GM19023 (cell line): Measurements from ENCODE around the gene FBXO15.

Experiments used
- ATAC-seq: cut with Tn5 transposase; IDR thresholded peaks from one replicate; pipeline ENCODE4 v1.9.1; 2021; ENCODE audit warnings: mild to moderate bottlenecking, moderate library complexity; ENCODE audit not compliant: unreplicated experiment

FBXO15 gene

DNA sequence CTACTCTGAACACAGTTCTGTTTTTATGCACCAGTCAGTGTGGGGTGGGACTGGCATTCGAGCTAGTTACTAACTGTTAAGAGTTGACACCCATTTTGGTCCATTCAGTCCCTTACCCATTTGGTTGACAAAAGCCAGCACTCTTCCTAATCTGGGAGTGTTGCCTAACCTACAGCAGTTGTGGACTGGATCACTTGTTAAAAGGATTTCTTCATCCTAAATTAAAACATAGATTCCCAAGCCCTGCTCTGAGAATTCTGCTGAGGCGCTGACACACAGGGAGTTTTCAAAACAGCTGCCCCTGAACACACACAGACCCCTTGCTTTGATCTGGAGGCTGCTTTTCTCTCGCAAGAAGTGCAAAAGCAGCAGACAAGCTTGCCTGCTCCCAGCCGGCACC, 7.1 kb upstream of the FBXO15 start:
- ATAC-seq: no peak

DNA sequence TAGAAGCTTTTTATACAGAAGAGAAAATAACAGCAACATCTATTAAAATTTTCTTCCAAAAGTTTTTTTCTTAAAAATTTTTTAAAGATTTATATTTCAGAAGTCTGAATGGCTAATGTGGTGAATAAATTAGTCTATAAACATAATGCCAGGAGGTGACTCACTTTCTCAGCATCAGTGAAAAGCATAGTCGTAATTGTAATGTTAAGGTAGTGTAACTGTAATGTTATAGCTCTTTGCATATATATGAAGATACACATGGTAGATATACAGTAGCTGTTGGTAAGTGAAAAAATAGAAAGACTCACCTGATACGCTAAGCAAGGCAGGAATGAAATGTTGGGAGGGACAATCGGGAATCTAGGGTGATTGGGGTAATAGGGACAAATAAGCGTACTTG, 6.2 kb upstream of the FBXO15 start:
- no peak for ATAC-seq

DNA sequence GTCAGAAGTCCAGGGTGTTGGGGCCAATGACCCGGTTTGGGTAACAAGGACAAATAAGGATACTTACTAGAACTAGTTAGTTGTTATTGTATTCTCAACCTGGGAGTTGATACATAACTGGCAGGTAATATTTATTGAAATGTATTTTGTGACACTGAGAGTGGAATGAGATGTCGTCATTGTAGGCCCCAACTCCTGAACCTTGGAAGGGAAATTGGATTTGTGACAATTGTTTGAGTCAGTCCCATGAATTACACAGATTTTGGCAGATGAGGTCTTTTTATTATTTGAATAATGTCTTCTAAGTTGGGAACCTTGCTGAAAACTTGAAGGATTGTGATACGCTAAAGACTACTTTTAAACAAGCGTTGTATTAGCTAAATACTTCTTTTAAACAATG, 5.7 kb upstream of the FBXO15 start:
- no peak for ATAC-seq

DNA sequence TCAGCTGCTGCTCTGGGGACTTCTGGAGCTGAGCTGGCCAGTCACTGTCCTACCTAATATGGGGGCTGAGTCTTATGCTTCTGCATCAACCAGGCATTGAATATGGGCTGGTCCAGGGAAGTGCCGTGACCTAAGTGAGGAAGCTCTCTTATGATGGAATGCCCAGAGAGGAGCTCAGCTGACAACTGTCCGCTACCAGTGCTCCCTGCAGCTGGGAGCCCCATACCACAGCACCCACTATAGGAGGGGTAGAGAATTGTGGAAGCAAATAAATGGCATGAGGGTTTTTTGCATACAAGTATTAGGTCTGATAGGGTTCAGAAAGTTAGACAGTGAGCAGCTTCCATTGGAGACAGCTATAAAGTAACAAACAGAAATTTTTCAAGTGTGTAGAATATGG, 5.2 kb upstream of the FBXO15 start:
- ATAC-seq: no peak

DNA sequence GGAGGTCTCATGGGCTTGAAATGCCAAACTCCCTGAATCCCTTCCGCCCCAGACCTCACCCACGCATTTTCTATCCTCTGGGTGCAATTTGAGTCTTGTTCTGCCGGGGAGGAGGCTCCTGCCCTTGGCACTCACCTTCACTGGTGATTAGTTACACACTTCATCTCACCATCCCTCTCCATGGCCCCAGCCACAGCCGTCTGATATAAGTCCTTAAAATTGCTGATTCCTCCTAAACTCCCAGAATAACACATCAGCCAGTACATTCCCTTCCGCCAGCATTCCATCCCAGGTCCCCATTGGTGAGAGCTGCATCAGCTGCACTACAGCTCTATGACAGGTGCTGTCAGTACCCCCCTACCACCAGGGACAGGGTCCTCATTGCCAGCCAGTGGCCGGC, 4.6 kb upstream of the FBXO15 start:
- no peak for ATAC-seq

DNA sequence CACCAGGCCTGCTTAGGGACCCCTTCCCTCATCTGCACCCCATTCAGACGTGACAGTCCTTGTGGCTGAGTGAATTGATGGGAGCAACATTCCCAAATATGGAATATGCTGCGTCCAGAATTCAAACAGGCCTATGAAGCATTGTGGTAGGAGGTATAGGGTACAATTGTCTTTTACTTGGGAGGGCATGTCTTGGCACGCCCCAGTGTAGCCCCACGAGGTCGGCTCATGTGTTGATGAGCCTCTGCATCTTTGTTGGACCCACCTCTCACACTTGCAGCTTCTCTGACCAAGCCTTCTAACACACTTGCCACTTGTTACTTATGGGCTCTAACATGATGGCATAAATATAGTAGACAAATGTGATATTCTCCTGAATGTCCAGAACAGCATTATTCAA, 2.2 kb upstream of the FBXO15 start:
- no peak for ATAC-seq

DNA sequence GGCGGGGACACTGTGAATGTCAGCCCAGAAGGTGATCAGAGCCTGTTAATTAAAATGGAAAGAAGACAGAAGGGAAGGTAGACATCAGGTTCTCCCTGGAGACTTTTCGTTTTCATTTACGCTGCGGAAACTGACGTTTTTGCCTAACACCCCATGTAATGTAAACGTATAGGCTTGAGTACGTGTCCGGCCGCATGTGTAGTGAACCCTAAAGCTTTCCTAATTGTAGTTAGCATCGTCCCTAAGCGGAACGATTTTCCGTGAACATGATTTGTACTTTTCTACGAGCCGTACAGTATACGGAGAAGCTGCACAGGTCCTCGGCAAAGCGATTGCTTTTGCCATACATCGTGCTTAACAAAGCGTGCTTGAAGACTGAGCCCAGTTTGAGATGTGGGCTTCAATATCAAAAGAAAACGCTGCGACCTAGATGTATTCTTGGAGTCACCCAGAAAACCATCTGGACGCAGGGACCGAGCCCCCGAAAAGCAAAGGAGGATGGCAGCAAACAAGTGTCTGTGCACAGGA, 973 bp upstream of the FBXO15 start:
- ATAC-seq: peak; percentile 13

DNA sequence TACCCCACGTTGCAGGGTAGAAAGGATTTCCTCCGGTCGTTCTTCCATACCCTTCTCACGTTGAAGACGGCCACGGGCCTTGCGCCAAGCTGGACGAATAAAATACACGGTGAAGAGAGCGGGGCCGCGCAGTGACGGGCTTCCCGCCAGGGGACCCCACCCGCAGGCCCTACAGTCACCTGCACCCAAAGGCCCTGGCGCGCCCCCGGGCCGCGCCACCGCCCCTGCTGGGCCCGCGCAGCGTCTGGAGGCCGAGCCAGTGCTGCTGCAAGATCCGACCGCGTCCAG, 199 bp downstream of the FBXO15 start:
- ATAC-seq: no peak

DNA sequence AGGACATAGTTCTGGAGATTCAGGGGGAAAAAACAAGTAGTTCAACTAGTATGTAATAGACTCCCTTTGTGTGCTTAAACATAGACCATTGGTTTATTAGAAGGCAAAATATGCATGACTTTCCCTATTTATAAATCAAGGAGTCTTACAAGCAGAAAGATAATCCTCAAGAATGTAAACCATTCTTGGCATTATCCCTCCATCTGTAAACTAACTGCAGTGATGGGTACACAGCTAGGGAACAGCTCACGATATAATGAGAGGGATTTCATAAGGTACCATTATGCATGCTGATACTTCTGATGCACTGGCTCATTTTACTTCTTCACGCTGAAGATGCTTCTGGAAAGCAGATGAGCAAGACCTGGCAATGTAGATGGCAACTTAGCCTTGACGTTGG, 878 bp downstream of the FBXO15 start:
- ATAC-seq: no peak

DNA sequence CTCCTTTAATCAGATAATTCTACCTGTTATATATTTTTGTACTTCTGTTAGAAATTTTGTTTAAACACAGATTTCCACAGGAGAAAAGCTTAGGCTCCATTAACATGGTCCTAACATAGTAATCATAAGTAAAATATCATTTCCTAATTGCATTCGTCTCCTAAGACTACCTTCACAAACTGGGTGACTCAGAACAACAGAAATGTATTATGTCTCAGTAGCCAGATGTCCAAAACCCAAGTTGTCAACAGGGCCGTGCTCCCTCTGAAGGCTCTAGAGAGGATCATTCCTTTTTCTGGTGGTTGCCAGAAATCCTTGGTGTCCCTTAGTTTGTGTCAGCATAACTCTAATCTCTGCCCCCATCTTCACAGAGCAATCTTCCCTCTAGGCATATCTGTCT, 5.4 kb downstream of the FBXO15 start:
- no peak for ATAC-seq

DNA sequence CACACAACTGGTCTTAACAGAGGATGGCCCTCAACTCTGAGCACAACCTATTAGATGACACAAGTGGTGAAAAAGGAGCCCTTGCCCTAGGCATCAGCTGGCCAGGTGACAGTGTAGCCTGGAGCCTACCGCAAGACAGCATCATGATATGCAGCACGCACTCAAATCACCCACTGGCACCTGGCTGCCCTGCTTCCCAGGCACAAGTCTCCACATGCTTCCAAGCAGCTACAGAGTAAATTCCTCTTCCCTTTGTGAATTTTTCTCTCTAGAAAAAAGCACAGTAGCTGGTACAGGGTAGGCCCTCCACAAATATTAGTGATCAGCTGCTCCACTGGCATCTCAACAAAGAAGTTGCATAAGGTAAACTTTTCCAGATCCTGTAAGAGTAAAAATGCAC, 6.0 kb downstream of the FBXO15 start:
- ATAC-seq: no peak

DNA sequence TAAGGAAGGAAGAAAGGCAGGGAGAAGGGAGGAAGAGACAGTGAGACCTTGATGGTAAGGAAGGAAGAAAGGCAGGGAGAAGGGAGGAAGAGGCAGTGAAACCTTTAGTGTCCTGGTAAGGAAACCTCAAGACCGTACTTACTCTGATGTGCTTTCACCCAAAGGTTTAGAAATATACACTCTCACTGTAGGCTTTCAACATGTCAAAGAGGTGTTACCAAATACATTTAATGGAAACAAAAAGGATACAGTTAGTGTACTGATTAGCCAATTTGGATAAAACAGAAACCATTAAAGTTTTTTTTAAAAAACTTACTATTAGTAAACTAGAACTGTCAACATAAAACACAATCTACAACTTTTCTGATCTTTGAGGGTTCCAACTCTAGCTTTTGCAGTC, 7.1 kb downstream of the FBXO15 start:
- ATAC-seq: no peak

DNA sequence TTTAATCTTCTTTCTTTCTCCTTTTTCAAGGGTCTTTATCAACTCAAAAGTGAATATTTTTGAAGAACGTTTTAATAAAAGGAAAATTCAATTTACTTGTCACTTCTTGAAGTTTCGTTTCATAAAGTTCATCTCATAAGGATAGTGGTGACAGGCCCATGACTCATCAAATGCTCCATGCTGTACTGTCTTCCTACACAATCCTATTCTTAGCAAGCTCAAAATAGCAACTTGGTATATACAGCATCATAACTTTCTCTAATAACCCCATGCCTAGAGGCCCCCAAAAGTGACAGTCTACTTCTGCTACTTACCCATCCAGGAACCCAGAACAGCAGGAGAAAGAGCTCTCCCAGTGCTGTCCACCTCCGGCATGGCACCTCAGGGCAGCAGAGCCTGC, 7.7 kb downstream of the FBXO15 start:
- peak; percentile 56 for ATAC-seq

DNA sequence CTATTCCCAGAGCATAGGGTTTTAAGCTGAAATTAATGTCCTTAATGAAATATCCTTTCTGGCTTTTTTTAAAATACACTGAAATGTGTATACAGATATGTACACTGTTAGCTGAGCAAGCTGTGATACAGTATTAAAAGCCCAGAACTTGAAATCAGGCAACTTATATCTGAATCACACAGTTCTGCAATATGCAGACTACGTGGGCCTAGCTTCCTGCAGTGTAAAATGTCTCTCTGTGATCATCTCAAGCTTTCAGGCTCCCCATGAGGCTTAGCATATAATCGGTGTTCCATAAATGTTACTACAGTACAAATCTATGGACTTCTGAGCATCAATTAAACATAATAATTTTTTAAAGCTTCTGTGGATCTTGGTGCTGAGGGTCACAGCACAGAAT, 8.2 kb downstream of the FBXO15 start:
- no peak for ATAC-seq

DNA sequence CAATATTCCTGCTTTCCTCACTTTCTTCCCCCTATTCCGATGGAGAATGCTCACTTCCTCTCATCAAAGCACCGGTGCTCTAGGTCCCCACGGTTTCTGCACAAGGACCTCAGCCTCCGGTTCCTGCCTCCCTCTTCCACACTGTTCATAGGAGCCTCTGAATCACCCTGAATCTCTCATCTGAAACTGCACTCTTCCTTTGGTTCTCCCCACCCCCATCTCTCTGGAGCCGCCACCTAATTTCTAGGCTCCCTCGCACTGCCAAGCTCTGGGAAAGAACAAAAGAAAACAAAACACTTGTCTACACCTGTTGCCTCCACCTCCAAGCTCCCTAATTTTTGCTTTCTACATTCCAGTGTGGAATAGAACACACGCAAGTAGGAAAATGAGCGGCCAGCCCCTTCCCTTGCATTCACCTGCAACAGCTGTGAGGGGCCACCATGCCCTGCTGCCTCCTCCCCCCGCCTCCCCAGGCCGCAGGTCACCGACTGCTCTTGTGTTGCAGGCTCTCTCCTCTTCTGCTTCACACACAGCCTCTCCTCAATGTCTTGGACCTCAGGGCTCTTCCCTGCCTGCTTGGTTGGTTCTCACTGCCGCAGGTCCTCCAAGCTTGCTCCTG, 9.6 kb downstream of the FBXO15 start:
- ATAC-seq: no peak

DNA sequence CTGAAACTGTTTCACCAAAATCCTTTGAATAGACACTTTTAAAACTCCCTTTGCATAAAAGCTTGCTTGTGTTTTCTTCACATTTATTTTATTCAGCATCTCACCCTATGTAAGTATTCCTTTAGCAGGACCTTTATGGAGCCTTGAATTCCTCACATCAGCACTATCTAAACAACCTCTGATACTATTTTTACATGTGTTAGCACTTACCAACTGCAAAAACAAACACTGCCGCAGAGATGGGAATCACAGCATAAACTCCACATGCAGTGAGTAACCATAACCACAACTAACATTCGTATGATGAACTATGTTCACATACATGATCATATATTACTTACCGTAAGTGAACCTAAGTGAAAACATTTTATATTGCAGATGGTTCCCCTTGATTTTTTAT, 15.4 kb downstream of the FBXO15 start:
- ATAC-seq: no peak

DNA sequence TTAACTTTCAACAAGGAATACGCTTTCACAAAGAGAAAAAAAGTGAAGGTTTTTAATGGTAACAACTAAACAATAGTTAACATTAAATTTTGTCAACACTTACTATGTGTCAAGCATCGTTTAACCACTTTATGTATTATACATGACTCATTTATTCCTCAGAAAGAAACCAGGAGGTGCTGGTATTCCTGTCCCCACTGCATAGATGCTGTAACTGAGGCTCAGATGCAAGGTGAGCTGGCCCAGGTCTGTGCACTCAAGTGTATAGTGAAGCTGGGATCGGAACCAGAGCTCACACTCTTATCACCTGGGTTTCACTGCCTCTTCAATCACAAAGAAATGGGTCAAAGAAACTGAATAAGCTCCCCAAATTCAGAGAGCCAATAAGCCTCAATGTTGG, 16.5 kb downstream of the FBXO15 start:
- ATAC-seq: no peak

DNA sequence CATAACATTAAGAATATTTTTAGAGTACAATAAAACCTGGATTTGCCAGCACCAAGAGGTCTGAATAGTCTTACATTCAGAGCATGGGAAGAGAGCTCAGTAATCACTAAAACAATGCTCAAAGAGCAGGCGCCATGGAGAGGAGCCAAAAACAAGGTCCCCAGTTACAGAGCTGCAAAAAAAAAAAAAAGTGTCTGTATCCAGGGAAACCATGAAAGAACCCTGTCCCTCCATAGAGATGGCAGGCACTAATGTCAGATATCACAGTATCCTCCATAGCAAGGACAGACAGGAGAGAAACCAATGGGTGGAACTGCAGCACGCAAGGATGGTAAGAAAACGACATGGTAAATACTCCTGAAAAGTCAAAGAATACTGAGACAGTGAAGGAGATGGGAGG, 19.5 kb downstream of the FBXO15 start:
- ATAC-seq: no peak

DNA sequence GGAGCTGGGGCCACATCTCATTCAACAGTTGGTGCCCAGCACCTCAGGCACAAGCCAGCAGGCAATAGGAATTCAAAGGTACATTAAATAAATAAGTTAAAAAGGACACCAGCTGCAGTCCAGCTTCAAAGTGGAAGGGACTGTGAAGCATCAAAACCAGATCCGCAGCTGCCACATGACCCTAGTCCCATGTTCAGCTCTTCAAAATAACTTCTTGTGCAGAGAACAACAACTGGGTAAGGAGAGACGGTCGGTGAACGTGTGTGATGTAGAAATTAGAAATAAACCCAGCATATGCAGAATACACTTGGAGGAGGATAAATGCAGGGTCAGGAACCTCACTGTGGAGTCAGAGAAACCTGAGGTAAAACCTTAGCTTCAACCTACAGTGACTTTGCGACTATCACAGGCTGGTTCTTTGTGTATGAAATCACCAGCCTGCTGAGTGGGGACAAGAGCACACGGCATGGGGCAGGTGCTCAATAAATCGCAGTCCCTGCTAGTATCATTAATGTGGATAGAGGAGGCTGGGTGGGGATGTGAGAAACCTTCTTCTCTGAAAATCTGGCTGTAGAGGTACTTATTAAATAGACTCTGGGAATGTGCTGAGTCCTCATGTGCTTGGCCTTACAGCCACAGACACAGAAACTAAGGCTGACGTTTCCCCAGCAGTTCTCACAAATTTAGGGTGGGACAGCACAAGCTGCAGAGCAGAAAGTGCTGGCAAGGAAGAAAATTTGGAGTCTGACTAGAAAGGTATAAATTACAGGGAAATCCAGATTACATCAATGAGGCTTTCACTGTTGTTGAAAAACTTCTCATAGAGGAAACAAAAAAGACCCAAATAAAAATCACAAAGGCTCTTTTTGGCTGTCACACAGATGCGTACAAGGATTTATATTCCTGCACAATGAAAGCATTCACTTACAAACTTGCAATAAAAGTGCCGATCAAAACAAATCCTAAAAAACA, 20.7 kb downstream of the FBXO15 start:
- no peak for ATAC-seq

DNA sequence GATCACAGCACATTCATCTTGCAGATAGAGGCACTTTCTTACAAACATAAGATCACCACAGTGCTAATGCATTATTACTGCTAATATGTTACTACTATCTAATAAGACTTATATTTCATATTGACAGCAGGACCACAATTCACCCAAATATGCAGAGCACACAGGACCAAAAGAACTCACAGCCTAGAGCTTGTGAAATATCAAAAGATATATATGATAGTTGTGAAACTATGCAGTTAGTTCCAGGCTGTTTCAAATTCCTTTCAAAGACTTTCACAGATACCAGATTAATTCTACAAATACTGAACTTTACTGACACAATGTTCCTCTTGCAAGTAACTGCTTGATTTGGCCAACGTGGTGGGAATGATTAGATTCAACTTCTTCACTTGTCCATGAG, 23.0 kb downstream of the FBXO15 start:
- no peak for ATAC-seq

DNA sequence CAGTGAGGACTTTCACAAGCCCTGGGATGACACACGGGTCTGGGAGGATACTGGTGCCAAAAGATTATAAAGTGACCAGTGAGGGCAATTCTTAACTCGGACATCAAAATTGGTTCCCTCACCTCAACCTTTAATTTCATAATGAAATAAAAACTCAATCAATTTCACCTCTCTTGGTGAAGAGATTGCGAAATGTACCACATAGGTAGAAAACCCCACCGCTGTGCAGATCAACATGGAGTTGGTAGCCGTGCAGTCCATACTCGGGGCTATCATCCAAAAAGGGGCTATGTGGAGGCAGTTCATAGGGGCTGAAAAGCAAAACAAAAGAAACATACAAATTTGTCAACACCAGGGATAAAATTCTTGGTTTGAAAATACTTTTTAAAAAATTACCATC, 24.4 kb downstream of the FBXO15 start:
- no peak for ATAC-seq
